ENCODE data around the gene OIP5. TPM values are rescaled to one million over a fixed set of nuclear protein-coding genes. Genes with fewer than 3 reads are reported as not detected.

The OIP5 gene
- total and polyA plus RNA-seq, 2 of the 4 experiments (the other 2 are of a cell fraction), result 4.1 to 5.5 TPM

DNA sequence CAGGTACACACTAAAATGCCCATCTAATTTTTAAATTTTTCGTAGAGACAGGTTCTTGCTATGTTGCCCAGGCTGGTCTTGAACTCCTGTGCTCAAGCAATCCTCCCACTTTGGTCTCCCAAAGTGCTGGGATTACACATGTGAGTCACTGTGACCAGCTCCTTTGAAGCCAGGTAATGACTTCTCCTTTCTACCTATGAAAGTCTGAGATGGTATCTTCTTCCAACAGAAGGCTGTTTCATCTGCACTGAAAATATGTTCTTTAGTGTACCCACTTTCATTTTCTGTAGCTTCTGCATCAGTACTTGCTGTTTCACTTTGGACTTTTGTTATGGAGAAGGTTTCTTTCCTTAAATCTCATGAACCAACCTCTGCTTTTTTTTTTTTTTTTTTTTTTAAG lies 8.8 kb downstream of the OIP5 start:
- CTCF ChIA-PET, result no interaction called here
- Histone ChIP-seq H2BK15ac (ENCODE audit: low read depth, low read length) (no peak overlapping the region), H3K4me1 (ENCODE audit: control insufficient read depth, insufficient read depth, low read length) (no peaks in the 10 kb centered on the region), H3K14ac (replicated peaks; ENCODE audit: low read depth, low read length) (no peak overlapping the region), H2BK5ac (ENCODE audit: low read depth, low read length, poor library complexity, severe bottlenecking) (no peak overlapping the region), H3K56ac (ENCODE audit: extremely low read depth, insufficient read depth, low read length) (no peak overlapping the region), H3K27me3 (ENCODE audit: control insufficient read depth, insufficient read depth, low read length) (no peaks in the 10 kb centered on the region), H3K4me2 (ENCODE audit: low read depth, low read length) (no peak overlapping the region), H2BK120ac (ENCODE audit: low read depth, low read length) (no peak overlapping the region), H3K27ac (ENCODE audit: insufficient read depth, low read length) (no peak overlapping the region), H3K9ac (ENCODE audit: low read depth, low read length) (no peak overlapping the region), H3K9me3 (ENCODE audit: control insufficient read depth, insufficient read depth, low read length) (no peaks in the 10 kb centered on the region), H4K8ac (ENCODE audit: low read depth in 2 of 2, low read length in 2 of 2) (no peak overlapping the region), H2AK9ac (replicated peaks; ENCODE audit: low read depth, low read length, poor library complexity) (no peak overlapping the region), H2BK20ac (ENCODE audit: low read depth, low read length) (no peak overlapping the region), H3K18ac (ENCODE audit: low read depth, low read length) (no peak overlapping the region), H3K4me3 (ENCODE audit: insufficient read depth, low read depth, low read length) (no peak overlapping the region), H3K79me1 (ENCODE audit: low read depth in 1 of 2, low read length in 2 of 2) (peaks cover 2 to 6% of the 10 kb centered on the region in 2 experiments; a peak in 3 of 4 replicates), H3K23ac (ENCODE audit: low read depth, low read length) (no peak overlapping the region), H4K5ac (ENCODE audit: low read depth, low read length) (no peak overlapping the region), H4K91ac (ENCODE audit: insufficient read depth, low read depth, low read length) (no peak overlapping the region), H2AFZ (replicated peaks; ENCODE audit: low read length, poor library complexity) (no peak overlapping the region), H3K9me1 (ENCODE audit: insufficient read depth, low read length) (no peaks in the 10 kb centered on the region; the same call in 1 of the 2 replicates), H3K4ac (ENCODE audit: low read depth, low read length) (no peak overlapping the region), H3K36me3 (ENCODE audit: control insufficient read depth, insufficient read depth, low read length) (no peaks in the 10 kb centered on the region), H2AK5ac (ENCODE audit: low read depth, low read length) (no peak overlapping the region), H4K20me1 (ENCODE audit: insufficient read depth, low read length) (no peaks in the 10 kb centered on the region)
- in situ Hi-C loops (cut with MboI; ENCODE audit: low sequenced_read_pairs) (no loop called here), dilution Hi-C loops (cut with HindIII; ENCODE audit: low sequenced_read_pairs, unreplicated experiment) (no loop called here), intact Hi-C loops (cut with micrococcal nuclease) (no loop called here)
- no peak for TF ChIP-seq FOS (IDR thresholded peaks at IDR 0.05; ENCODE audit: low read depth, low read length)
- TF ChIP-seq NFE2L2 (IDR thresholded peaks at IDR 0.05; ENCODE audit: low read depth, low read length), result no peak
- TF ChIP-seq, protein P1, sequence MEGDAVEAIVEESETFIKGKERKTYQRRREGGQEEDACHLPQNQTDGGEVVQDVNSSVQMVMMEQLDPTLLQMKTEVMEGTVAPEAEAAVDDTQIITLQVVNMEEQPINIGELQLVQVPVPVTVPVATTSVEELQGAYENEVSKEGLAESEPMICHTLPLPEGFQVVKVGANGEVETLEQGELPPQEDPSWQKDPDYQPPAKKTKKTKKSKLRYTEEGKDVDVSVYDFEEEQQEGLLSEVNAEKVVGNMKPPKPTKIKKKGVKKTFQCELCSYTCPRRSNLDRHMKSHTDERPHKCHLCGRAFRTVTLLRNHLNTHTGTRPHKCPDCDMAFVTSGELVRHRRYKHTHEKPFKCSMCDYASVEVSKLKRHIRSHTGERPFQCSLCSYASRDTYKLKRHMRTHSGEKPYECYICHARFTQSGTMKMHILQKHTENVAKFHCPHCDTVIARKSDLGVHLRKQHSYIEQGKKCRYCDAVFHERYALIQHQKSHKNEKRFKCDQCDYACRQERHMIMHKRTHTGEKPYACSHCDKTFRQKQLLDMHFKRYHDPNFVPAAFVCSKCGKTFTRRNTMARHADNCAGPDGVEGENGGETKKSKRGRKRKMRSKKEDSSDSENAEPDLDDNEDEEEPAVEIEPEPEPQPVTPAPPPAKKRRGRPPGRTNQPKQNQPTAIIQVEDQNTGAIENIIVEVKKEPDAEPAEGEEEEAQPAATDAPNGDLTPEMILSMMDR (conservative IDR thresholded peaks at IDR 0.05; ENCODE audit: low read depth, low read length), result no peak
- TF ChIP-seq, protein P2, sequence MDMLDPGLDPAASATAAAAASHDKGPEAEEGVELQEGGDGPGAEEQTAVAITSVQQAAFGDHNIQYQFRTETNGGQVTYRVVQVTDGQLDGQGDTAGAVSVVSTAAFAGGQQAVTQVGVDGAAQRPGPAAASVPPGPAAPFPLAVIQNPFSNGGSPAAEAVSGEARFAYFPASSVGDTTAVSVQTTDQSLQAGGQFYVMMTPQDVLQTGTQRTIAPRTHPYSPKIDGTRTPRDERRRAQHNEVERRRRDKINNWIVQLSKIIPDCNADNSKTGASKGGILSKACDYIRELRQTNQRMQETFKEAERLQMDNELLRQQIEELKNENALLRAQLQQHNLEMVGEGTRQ (IDR thresholded peaks at IDR 0.05; ENCODE audit: low read depth, low read length), result no peak
- TF ChIP-seq MAFK (IDR thresholded peaks at IDR 0.05; ENCODE audit: low read depth, low read length), result no peak
- no peak for TF ChIP-seq MAZ (IDR thresholded peaks at IDR 0.05; ENCODE audit: borderline replicate concordance, low read depth, low read length)
- TF ChIP-seq BHLHE40 (IDR thresholded peaks at IDR 0.05; ENCODE audit: low read depth, low read length), result no peak
- TF ChIP-seq POLR2A (IDR thresholded peaks at IDR 0.05; ENCODE audit: low read depth, low read length), result no peak
- no peak for TF ChIP-seq RFX5 (IDR thresholded peaks at IDR 0.05; ENCODE audit: low read depth, low read length)
- no peak for TF ChIP-seq CEBPB (IDR thresholded peaks at IDR 0.05; ENCODE audit: low read depth, low read length)
- TF ChIP-seq RCOR1 (IDR thresholded peaks at IDR 0.05; ENCODE audit: insufficient replicate concordance, low read length), result no peak
- TF ChIP-seq MXI1 (IDR thresholded peaks at IDR 0.05; ENCODE audit: borderline replicate concordance, low read depth, low read length), result no peak
- TF ChIP-seq CHD1 (IDR thresholded peaks at IDR 0.05; ENCODE audit: low read depth, low read length), result no peak
- TF ChIP-seq RAD21 (IDR thresholded peaks at IDR 0.05; ENCODE audit: low read length), result no peak
- no peak for TF ChIP-seq SMC3 (IDR thresholded peaks at IDR 0.05; ENCODE audit: low read depth, low read length)
- TF ChIP-seq, protein P3, sequence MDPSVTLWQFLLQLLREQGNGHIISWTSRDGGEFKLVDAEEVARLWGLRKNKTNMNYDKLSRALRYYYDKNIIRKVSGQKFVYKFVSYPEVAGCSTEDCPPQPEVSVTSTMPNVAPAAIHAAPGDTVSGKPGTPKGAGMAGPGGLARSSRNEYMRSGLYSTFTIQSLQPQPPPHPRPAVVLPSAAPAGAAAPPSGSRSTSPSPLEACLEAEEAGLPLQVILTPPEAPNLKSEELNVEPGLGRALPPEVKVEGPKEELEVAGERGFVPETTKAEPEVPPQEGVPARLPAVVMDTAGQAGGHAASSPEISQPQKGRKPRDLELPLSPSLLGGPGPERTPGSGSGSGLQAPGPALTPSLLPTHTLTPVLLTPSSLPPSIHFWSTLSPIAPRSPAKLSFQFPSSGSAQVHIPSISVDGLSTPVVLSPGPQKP (IDR thresholded peaks at IDR 0.05; ENCODE audit: borderline replicate concordance, low read depth, low read length), result no peak
- no TSS peak for BruUV-seq (replicated peaks)
- DNase-seq (no peak), ATAC-seq (ENCODE audit: low read depth) (no peak)
- WGBS, 2 experiments (ENCODE audit: extremely low coverage in 2 of 2, insufficient read length in 1 of 2), result no CpG with 5 or more reads among the region's 1 CpG
- POLR2A ChIA-PET (ENCODE audit: unreplicated experiment), result no interaction called here
